OCI-LY7 (cell line): ENCODE measurements around the gene ENTR1. TPM values are rescaled to one million over a fixed set of nuclear protein-coding genes. Genes with fewer than 3 reads are reported as not detected.

ENCODE experiments used
- BruUV-seq: library from RNA; stranded (reverse); fragments of 400-500 nt; replicated peaks from 2 replicates; lab custom pipeline; 2021; lab: Mats Ljungman, UMichigan
- CTCF ChIA-PET: fragments of 300-600 bp; sonication (Branson Sonifier 250); formaldehyde crosslinking; loops from one replicate; lab custom pipeline; 2022; ENCODE audit warnings: antibody characterized with exemption; ENCODE audit not compliant: unreplicated experiment; lab: Charles Lee
- POLR2A ChIA-PET: fragments of 300-600 bp; sonication (Branson Sonifier 250); formaldehyde crosslinking; loops from one replicate; lab custom pipeline; 2022; ENCODE audit warnings: antibody characterized with exemption; lab: Charles Lee
- DNase-seq: peaks from one replicate; pipeline ENCODE4 v3.0.0-alpha.2; 2015; ENCODE audit warnings: low spot score
- H2AFZ ChIP-seq: fragments of 200-600 bp; sonication (generic), shearing (Covaris generic); 2 replicates; pipeline ENCODE4 v1.6.1; 2014; ENCODE audit warnings: mild to moderate bottlenecking, antibody characterized with exemption, low read length, moderate library complexity
- H3K27ac ChIP-seq: fragments of 200-600 bp; sonication (generic); 2 replicates; pipeline ENCODE4 v1.5.1; 2014; ENCODE audit warnings: mixed run types, low read depth, mild to moderate bottlenecking, moderate library complexity, low read length, inconsistent platforms; ENCODE audit not compliant: poor library complexity, severe bottlenecking
- H3K36me3 ChIP-seq: fragments of 200-600 bp; sonication (generic); 2 replicates; pipeline ENCODE4 v1.6.1; 2014; ENCODE audit warnings: mild to moderate bottlenecking, antibody characterized with exemption, low read length, moderate library complexity, mixed read lengths; ENCODE audit not compliant: insufficient read depth
- H3K4me1 ChIP-seq: fragments of 200-600 bp; sonication (generic); 2 replicates; pipeline ENCODE4 v1.5.1; 2014; ENCODE audit warnings: mild to moderate bottlenecking, low read length; ENCODE audit not compliant: insufficient read depth, poor library complexity, severe bottlenecking
- H3K4me2 ChIP-seq: fragments of 200-600 bp; sonication (generic); 2 replicates; pipeline ENCODE4 v1.6.1; 2014; ENCODE audit warnings: mild to moderate bottlenecking, low read length
- H3K4me3 ChIP-seq: fragments of 200-600 bp; sonication (generic); 2 replicates; pipeline ENCODE4 v1.5.1; 2014; ENCODE audit warnings: mild to moderate bottlenecking, low read depth, low read length; ENCODE audit not compliant: poor library complexity, severe bottlenecking
- H3K79me2 ChIP-seq: fragments of 200-600 bp; sonication (generic); 2 replicates; pipeline ENCODE4 v1.6.1; 2016; ENCODE audit warnings: low read depth, mild to moderate bottlenecking, low read length, moderate library complexity, mixed read lengths; ENCODE audit not compliant: insufficient read depth
- H3K9me2 ChIP-seq: fragments of 200-600 bp; sonication (generic); 2 replicates; pipeline ENCODE4 v1.6.1; 2016; ENCODE audit warnings: mild to moderate bottlenecking, low read length, mixed read lengths; ENCODE audit not compliant: insufficient read depth
- H3K9me3 ChIP-seq: fragments of 200-600 bp; sonication (generic); 2 replicates; pipeline ENCODE4 v1.6.1; 2014; ENCODE audit warnings: mild to moderate bottlenecking, mixed run types, low read length, mixed read lengths
- H4K20me1 ChIP-seq: fragments of 200-600 bp; sonication (generic); 2 replicates; pipeline ENCODE4 v1.6.1; 2014; ENCODE audit warnings: mild to moderate bottlenecking, antibody characterized with exemption, low read length, moderate library complexity, mixed read lengths; ENCODE audit not compliant: insufficient read depth
- CTCF ChIP-seq: fragments of 200-600 bp; sonication (generic); conservative IDR thresholded peaks from 2 replicates; pipeline ENCODE4 v1.5.1; 2014; ENCODE audit warnings: mild to moderate bottlenecking, antibody characterized with exemption, low read length, moderate library complexity, mixed read lengths
- EZH2phosphoT487 ChIP-seq: fragments of 200-600 bp; sonication (generic); IDR thresholded peaks from 2 replicates; pipeline ENCODE4 v1.6.1; 2018; ENCODE audit warnings: low read depth, borderline replicate concordance, mild to moderate bottlenecking, mixed run types, antibody characterized with exemption, low read length, moderate library complexity, mixed read lengths
- intact Hi-C: fragments of 100-400 bp; cut with micrococcal nuclease; formaldehyde crosslinking; loops from one replicate; pipeline ENCODE4 v1.10.0; 2022; ENCODE audit not compliant: unreplicated experiment
- total RNA-seq, 2 experiments: library from RNA; depleted of rRNA in 1 of 2; stranded (reverse); fragments of >200 nt in 1 of 2; shearing (Covaris generic) in 1 of 2; gene quantifications; 2 replicates each; pipeline ENCODE4 v1.2.3, GENCODE V29; 2014 to 2022

Gene ENTR1
- total RNA-seq, 2 experiments from 2014 or later, result 103 to 109 TPM

DNA sequence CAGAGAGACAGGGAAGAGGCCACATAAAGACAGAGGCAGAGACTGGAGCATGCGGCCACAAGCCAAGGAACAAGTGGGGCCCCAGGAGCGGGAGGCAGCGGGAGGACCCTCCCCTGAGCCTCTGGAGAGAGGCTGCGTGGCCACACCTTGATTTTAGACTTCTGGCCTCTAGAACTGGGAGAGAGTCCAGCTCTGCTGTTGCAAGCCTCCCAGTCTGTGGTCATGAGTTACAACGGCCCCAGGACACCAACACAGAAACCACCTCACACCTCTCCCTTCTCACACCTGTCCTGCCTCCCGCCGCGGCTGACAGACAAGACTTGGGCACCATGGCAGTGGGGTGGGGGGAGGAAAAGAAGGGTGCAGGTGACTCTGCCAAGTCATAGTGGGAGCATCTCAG lies 27.0 kb upstream of the ENTR1 start:
- Histone ChIP-seq H3K4me2 (peak overlapping the region; percentile 91), H4K20me1 (peaks cover 8% of the 10 kb centered on the region), H3K36me3 (peaks cover 37% of the 10 kb centered on the region; the same call in 1 of the 2 replicates), H3K4me1 (peaks cover 23% of the 10 kb centered on the region), H3K9me2 (no peaks in the 10 kb centered on the region), H3K9me3 (no peaks in the 10 kb centered on the region), H3K27ac (no peak overlapping the region), H3K79me2 (peaks cover 25% of the 10 kb centered on the region; the same call in 1 of the 2 replicates), H2AFZ (no peak overlapping the region), H3K4me3 (peak overlapping the region; percentile 87)
- TF ChIP-seq EZH2phosphoT487, result no peak
- TF ChIP-seq CTCF, result no peak
- ChIA-PET POLR2A (interaction anchor here (0.5 kb wide), 1 partner anchor 471 kb away, joined by 3 read pairs; no protein-coding TSS in a partner anchor), CTCF (no interaction called here)
- no TSS peak for BruUV-seq
- no peak for DNase-seq
- intact Hi-C loops, result no loop called here

GRCh38 chr9:136436055-136436634 lies 25.7 kb upstream of the ENTR1 start:
- CTCF ChIA-PET, result no interaction called here
- no peak for DNase-seq
- Histone ChIP-seq H3K27ac (no peak overlapping the region), H3K79me2 (peaks cover 25% of the 10 kb centered on the region; the same call in 1 of the 2 replicates), H2AFZ (no peak overlapping the region), H3K4me1 (peaks cover 23% of the 10 kb centered on the region), H3K36me3 (peaks cover 35% of the 10 kb centered on the region; the same call in 1 of the 2 replicates), H3K9me2 (no peaks in the 10 kb centered on the region), H3K9me3 (no peaks in the 10 kb centered on the region), H4K20me1 (peaks cover 8% of the 10 kb centered on the region), H3K4me2 (no peak overlapping the region), H3K4me3 (no peak overlapping the region)
- POLR2A ChIA-PET, result no interaction called here
- TF ChIP-seq EZH2phosphoT487 (no peak), CTCF (no peak)
- intact Hi-C loops, result no loop called here
- no TSS peak for BruUV-seq

GRCh38 chr9:136434580-136435169 lies 24.3 kb upstream of the ENTR1 start:
- no TSS peak for BruUV-seq
- peaks cover 18% of the 10 kb centered on the region for H3K4me1 ChIP-seq
- POLR2A ChIA-PET, result no interaction called here

More at GRCh38 chr9:136434580-136435169, 24.3 kb upstream of the ENTR1 start:
- H3K79me2 ChIP-seq, result peaks cover 25% of the 10 kb centered on the region; the same call in 1 of the 2 replicates
- no peak overlapping the region for H3K4me2 ChIP-seq
- CTCF ChIA-PET, result no interaction called here
- no peaks in the 10 kb centered on the region for H3K9me3 ChIP-seq
- no peak overlapping the region for H2AFZ ChIP-seq
- H3K36me3 ChIP-seq, result peaks cover 32% of the 10 kb centered on the region
- no peak for TF ChIP-seq EZH2phosphoT487
- no peak for TF ChIP-seq CTCF
- no peak for DNase-seq
- H3K4me3 ChIP-seq, result no peak overlapping the region
- H4K20me1 ChIP-seq, result peaks cover 8% of the 10 kb centered on the region
- intact Hi-C loops, result no loop called here
- no peaks in the 10 kb centered on the region for H3K9me2 ChIP-seq
- H3K27ac ChIP-seq, result no peak overlapping the region
